Cardiac muscle cell (in vitro differentiated cells and primary cell): Measurements from ENCODE around the gene LHFPL6. TPM values are rescaled to one million over a fixed set of nuclear protein-coding genes. Genes with fewer than 3 reads are reported as not detected.

Experiments
- DNase-seq, 2 donors: peaks; one replicate each; pipeline versions ENCODE4 v3.0.0 to v3.0.0-alpha.2; 2010 to 2017; ENCODE audit warnings: low read depth in 1 of 2, low spot score in 1 of 2
- H3K27ac ChIP-seq: fragments of 200-600 bp; sonication (generic); 2 replicates; pipeline ENCODE4 v1.5.1; 2016
- H3K27me3 ChIP-seq: fragments of 200-600 bp; sonication (generic); 2 replicates; pipeline ENCODE4 v1.6.0; 2016; ENCODE audit warnings: control low read depth
- H3K36me3 ChIP-seq: fragments of 200-600 bp; sonication (generic); 2 replicates; pipeline ENCODE4 v1.5.1; 2016; ENCODE audit warnings: control low read depth
- H3K4me1 ChIP-seq: fragments of 200-600 bp; sonication (generic); 2 replicates; pipeline ENCODE4 v1.8.1; 2017; ENCODE audit warnings: low read depth, mild to moderate bottlenecking, mixed run types
- H3K4me3 ChIP-seq: fragments of 200-600 bp; sonication (generic); 2 replicates; pipeline ENCODE4 v1.5.1; 2016; ENCODE audit warnings: mild to moderate bottlenecking
- H3K9me3 ChIP-seq: fragments of 200-600 bp; sonication (generic); 2 replicates; pipeline ENCODE4 v1.5.1; 2017; ENCODE audit warnings: low read depth, mild to moderate bottlenecking, control low read depth
- CTCF ChIP-seq: IDR thresholded peaks from 2 replicates; pipeline ENCODE4 v1.5.1; 2012; ENCODE audit warnings: low read depth, mild to moderate bottlenecking, low read length
- polyA plus RNA-seq: library from polyadenylated mRNA; unstranded; fragments of >200 nt; fragmentation: Nextera tagmentation; extraction: Ambion mirVana; gene quantifications from 2 replicates; pipeline ENCODE4 v1.2.1, GENCODE V29; 2016
- total RNA-seq: library from RNA; depleted of rRNA; stranded (reverse); fragments of >200 nt; gene quantifications from 2 replicates; pipeline ENCODE4 v1.2.3, GENCODE V29; 2016

The LHFPL6 gene
- total and polyA plus RNA-seq, 2 experiments from 2014 or later: 10.0 to 19.2 TPM

- no peak for DNase-seq
- no peak overlapping the region for H3K4me3 ChIP-seq
- H3K4me1 ChIP-seq: peaks cover 14% of the 10 kb centered on the region
- H3K27me3 ChIP-seq: peaks cover 4% of the 10 kb centered on the region
- H3K9me3 ChIP-seq: no peaks in the 10 kb centered on the region
- H3K36me3 ChIP-seq: no peaks in the 10 kb centered on the region
- TF ChIP-seq CTCF: no peak
- H3K27ac ChIP-seq: no peak overlapping the region
Measured at GRCh38 chr13:39399102-39399501, 203.9 kb downstream of the LHFPL6 start.

- no peak for TF ChIP-seq CTCF
- Histone ChIP-seq H3K4me3 (no peak overlapping the region), H3K36me3 (no peaks in the 10 kb centered on the region), H3K4me1 (peaks cover 11% of the 10 kb centered on the region), H3K27me3 (peaks cover 4% of the 10 kb centered on the region), H3K27ac (no peak overlapping the region), H3K9me3 (no peaks in the 10 kb centered on the region)
- DNase-seq: no peak
Measured at GRCh38 chr13:39397896-39398265, 205.1 kb downstream of the LHFPL6 start.

- TF ChIP-seq CTCF: no peak
- H3K9me3 ChIP-seq: no peaks in the 10 kb centered on the region
- H3K27me3 ChIP-seq: peaks cover 4% of the 10 kb centered on the region
- H3K4me3 ChIP-seq: no peak overlapping the region
- no peak overlapping the region for H3K27ac ChIP-seq
- H3K4me1 ChIP-seq: peaks cover 8% of the 10 kb centered on the region
- H3K36me3 ChIP-seq: no peaks in the 10 kb centered on the region
- DNase-seq: no peak
Measured at GRCh38 chr13:39397226-39397895, 205.6 kb downstream of the LHFPL6 start.

- Histone ChIP-seq H3K36me3 (no peaks in the 10 kb centered on the region), H3K4me1 (peaks cover 8% of the 10 kb centered on the region), H3K27ac (no peak overlapping the region), H3K4me3 (no peak overlapping the region), H3K9me3 (no peaks in the 10 kb centered on the region), H3K27me3 (peaks cover 12% of the 10 kb centered on the region)
- peak; percentile 15 to 36 for DNase-seq
- no peak for TF ChIP-seq CTCF
Measured at GRCh38 chr13:39394796-39395678, 208.0 kb downstream of the LHFPL6 start.

GRCh38 chr13:39391761-39392160 is 211.2 kb downstream of the LHFPL6 start:
- H3K4me1 ChIP-seq: peaks cover 8% of the 10 kb centered on the region
- no peak for TF ChIP-seq CTCF
- DNase-seq: no peak
- H3K9me3 ChIP-seq: no peaks in the 10 kb centered on the region
- no peak overlapping the region for H3K27ac ChIP-seq
- peaks cover 33% of the 10 kb centered on the region for H3K27me3 ChIP-seq
- no peaks in the 10 kb centered on the region for H3K36me3 ChIP-seq
- H3K4me3 ChIP-seq: no peak overlapping the region
